Adrenal gland (tissue), 5 donors: ENCODE data around the gene GMPR2.

Experiments used
- POLR2A ChIP-seq, 2 donors: fragments of 450-650 bp; IDR thresholded peaks; one replicate each; pipeline ENCODE4 v1.6.1; 2017; ENCODE audit warnings: antibody characterized with exemption in 2 of 2, mild to moderate bottlenecking in 2 of 2, moderate library complexity in 1 of 2
- TF ChIP-seq, protein P1 (sequence below), 6 experiments: fragments of 450-650 bp in 4 of 6; fragments of 200-600 bp in 2 of 6; sonication (generic) in 1 of 6; IDR thresholded peaks; 1 replicate in 5 of 6; 2 replicates in 1 of 6; pipeline versions ENCODE4 v1.5.1 to v1.8.0; 2016 to 2021; ENCODE audit warnings: antibody characterized with exemption in 6 of 6, mild to moderate bottlenecking in 2 of 6, moderate library complexity in 1 of 6
- donor health status: DM: no; HTN: no; CAD: no.

DNA sequence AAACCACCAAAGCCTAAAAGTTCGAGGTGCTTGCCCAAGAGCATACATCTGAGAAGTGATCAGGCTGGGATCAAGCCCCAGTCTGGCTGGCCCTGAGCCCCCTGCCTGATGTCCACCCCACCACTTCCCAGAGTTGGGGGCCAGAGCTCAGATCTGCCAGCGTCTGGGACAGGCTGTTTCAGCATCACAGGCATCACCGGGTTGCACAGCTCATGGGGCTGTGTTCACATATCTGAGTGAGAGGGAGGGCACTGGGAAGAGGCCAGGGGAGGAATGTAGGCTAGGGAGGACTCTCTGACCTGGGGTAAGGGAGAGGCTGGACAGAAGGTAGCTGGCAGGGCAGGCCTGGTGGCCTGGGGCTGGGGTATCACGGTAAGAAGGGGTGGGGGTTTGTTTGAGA, 24.2 kb downstream of the GMPR2 start:
- TF ChIP-seq, protein P1, sequence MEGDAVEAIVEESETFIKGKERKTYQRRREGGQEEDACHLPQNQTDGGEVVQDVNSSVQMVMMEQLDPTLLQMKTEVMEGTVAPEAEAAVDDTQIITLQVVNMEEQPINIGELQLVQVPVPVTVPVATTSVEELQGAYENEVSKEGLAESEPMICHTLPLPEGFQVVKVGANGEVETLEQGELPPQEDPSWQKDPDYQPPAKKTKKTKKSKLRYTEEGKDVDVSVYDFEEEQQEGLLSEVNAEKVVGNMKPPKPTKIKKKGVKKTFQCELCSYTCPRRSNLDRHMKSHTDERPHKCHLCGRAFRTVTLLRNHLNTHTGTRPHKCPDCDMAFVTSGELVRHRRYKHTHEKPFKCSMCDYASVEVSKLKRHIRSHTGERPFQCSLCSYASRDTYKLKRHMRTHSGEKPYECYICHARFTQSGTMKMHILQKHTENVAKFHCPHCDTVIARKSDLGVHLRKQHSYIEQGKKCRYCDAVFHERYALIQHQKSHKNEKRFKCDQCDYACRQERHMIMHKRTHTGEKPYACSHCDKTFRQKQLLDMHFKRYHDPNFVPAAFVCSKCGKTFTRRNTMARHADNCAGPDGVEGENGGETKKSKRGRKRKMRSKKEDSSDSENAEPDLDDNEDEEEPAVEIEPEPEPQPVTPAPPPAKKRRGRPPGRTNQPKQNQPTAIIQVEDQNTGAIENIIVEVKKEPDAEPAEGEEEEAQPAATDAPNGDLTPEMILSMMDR (IDR thresholded peaks at IDR 0.05) = no peak
- no peak for TF ChIP-seq POLR2A (IDR thresholded peaks at IDR 0.05)
